Activated CD4-positive, CD25-positive, alpha-beta regulatory T cell (primary cell): Measurements from ENCODE around the gene GLB1L.
"Not testable (repeated sequence)": the region's sequence is repeated elsewhere in the genome, so short reads cannot be mapped to it uniquely, and the experiment has no call there.

Experiments
- DNase-seq, 4 experiments: peaks; one replicate each; lab custom pipeline; 2025; lab: John Stamatoyannopoulos, UW

GLB1L gene

GRCh38 chr2:219245148-219245898 is at the start of gene GLB1L, which contains the start of gene STK16:
Gene GLB1L (minus strand): TSS chr2:219245444. CDS start chr2:219243573, 1,871 bp downstream.
Gene STK16 (plus strand): TSS chr2:219245479. CDS start chr2:219246000, 521 bp downstream.
- DNase-seq, result peak; percentile 80 to 87 (median 82)

- DNase-seq, result peak; percentile 73 to 83 (median 82)
Observed at GRCh38 chr2:219294356-219295351, 49.4 kb upstream of the GLB1L start.

- DNase-seq, result no peak
Observed at GRCh38 chr2:219293736-219294231, 48.5 kb upstream of the GLB1L start.

- no peak for DNase-seq
Observed at GRCh38 chr2:219292616-219293015, 47.4 kb upstream of the GLB1L start.

GRCh38 chr2:219291910-219292490 is 46.8 kb upstream of the GLB1L start:
- DNase-seq, result no peak

- DNase-seq, result no peak
Observed at GRCh38 chr2:219291394-219291793, 46.1 kb upstream of the GLB1L start.

- DNase-seq, result no peak
Observed at GRCh38 chr2:219290381-219291171, 45.3 kb upstream of the GLB1L start.

GRCh38 chr2:219289537-219290361 is 44.5 kb upstream of the GLB1L start:
- no peak for DNase-seq

- DNase-seq, result no peak
Observed at GRCh38 chr2:219289195-219289536, 43.9 kb upstream of the GLB1L start.

- no peak for DNase-seq
Observed at GRCh38 chr2:219287580-219288265, 42.5 kb upstream of the GLB1L start.

GRCh38 chr2:219287116-219287440 is 41.8 kb upstream of the GLB1L start:
- DNase-seq, result not testable (repeated sequence)

- DNase-seq, result no peak
Observed at GRCh38 chr2:219286436-219287115, 41.3 kb upstream of the GLB1L start.

GRCh38 chr2:219285894-219286425 is 40.7 kb upstream of the GLB1L start:
- DNase-seq, result no peak

- DNase-seq, result no peak
Observed at GRCh38 chr2:219285373-219285735, 40.1 kb upstream of the GLB1L start.

GRCh38 chr2:219284501-219285372 is 39.5 kb upstream of the GLB1L start:
- no peak for DNase-seq

GRCh38 chr2:219282943-219283581 is 37.8 kb upstream of the GLB1L start:
- no peak for DNase-seq

- DNase-seq, result no peak
Observed at GRCh38 chr2:219282375-219282774, 37.1 kb upstream of the GLB1L start.

- DNase-seq, result no peak
Observed at GRCh38 chr2:219281588-219281987, 36.3 kb upstream of the GLB1L start.
